Type B pancreatic cell (in vitro differentiated cells): ENCODE data around the gene RASSF7. TPM values are rescaled to one million over a fixed set of nuclear protein-coding genes. Genes with fewer than 3 reads are reported as not detected.

ENCODE experiments used
- DNase-seq: peaks from one replicate; pipeline ENCODE4 v3.0.0; 2021; ENCODE audit warnings: mixed read lengths; ENCODE audit not compliant: unreplicated experiment; ENCODE audit errors: extremely low spot score
- H3K27ac Mint-ChIP-seq: 2 replicates; pipeline ENCODE4 v1.8.0; 2021; ENCODE audit warnings: mild to moderate bottlenecking, mixed read lengths
- H3K27me3 Mint-ChIP-seq: 2 replicates; pipeline ENCODE4 v1.8.0; 2021; ENCODE audit warnings: mixed read lengths
- H3K36me3 Mint-ChIP-seq: 2 replicates; pipeline ENCODE4 v1.8.0; 2021; ENCODE audit warnings: mixed read lengths
- H3K4me1 Mint-ChIP-seq: one replicate; pipeline ENCODE4 v1.8.0; 2021; ENCODE audit warnings: mixed read lengths; ENCODE audit not compliant: unreplicated experiment
- H3K4me3 Mint-ChIP-seq: 2 replicates; pipeline ENCODE4 v1.8.0; 2021; ENCODE audit warnings: mild to moderate bottlenecking, mixed read lengths
- H3K9me3 Mint-ChIP-seq: 2 replicates; pipeline ENCODE4 v1.8.0; 2021; ENCODE audit warnings: mixed read lengths
- total RNA-seq: library from RNA; stranded (reverse); gene quantifications from 2 replicates; pipeline ENCODE4 v1.2.1, GENCODE V29; 2021; ENCODE audit warnings: low replicate concordance
- TF ChIP-seq, protein P1 (sequence below): fragments of 200-600 bp; sonication (generic); conservative IDR thresholded peaks from 2 replicates; pipeline ENCODE4 v1.5.0; 2021; ENCODE audit warnings: antibody characterized with exemption, mild to moderate bottlenecking

The RASSF7 gene
- total RNA-seq, 1 donor from 2014 or later: 35.7 TPM

DNA sequence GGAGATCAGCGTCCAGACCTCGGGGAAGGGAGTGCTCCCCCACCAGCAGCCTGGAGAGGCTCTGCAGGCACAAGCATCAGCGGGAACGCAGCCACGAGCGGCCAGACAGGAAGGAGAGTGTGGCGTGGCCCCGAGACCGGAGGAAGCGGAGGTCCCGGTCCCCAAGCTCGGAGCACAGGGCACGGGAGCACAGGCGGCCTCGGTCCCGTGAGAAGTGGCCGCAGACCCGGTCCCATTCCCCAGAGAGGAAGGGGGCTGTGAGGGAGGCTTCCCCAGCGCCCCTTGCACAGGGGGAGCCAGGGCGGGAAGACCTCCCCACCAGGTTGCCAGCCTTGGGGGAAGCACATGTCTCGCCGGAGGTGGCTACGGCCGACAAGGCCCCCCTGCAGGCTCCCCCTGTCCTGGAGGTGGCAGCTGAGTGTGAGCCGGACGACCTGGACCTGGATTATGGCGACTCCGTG is 48.1 kb downstream of the RASSF7 start:
- H3K4me1 Mint-ChIP-seq: no peaks in the 10 kb centered on the region
- no peak overlapping the region for H3K27ac Mint-ChIP-seq
- H3K27me3 Mint-ChIP-seq: no peaks in the 10 kb centered on the region
- peaks cover 9% of the 10 kb centered on the region for H3K36me3 Mint-ChIP-seq
- DNase-seq: peak; percentile 67
- H3K9me3 Mint-ChIP-seq: no peaks in the 10 kb centered on the region
- H3K4me3 Mint-ChIP-seq: no peak overlapping the region
- TF ChIP-seq, protein P1, sequence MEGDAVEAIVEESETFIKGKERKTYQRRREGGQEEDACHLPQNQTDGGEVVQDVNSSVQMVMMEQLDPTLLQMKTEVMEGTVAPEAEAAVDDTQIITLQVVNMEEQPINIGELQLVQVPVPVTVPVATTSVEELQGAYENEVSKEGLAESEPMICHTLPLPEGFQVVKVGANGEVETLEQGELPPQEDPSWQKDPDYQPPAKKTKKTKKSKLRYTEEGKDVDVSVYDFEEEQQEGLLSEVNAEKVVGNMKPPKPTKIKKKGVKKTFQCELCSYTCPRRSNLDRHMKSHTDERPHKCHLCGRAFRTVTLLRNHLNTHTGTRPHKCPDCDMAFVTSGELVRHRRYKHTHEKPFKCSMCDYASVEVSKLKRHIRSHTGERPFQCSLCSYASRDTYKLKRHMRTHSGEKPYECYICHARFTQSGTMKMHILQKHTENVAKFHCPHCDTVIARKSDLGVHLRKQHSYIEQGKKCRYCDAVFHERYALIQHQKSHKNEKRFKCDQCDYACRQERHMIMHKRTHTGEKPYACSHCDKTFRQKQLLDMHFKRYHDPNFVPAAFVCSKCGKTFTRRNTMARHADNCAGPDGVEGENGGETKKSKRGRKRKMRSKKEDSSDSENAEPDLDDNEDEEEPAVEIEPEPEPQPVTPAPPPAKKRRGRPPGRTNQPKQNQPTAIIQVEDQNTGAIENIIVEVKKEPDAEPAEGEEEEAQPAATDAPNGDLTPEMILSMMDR: no peak

GRCh38 chr11:609341-609811 is 48.6 kb downstream of the RASSF7 start:
- no peaks in the 10 kb centered on the region for H3K27me3 Mint-ChIP-seq
- no peak overlapping the region for H3K4me3 Mint-ChIP-seq
- peak; percentile 63 for DNase-seq
- no peaks in the 10 kb centered on the region for H3K9me3 Mint-ChIP-seq
- no peak overlapping the region for H3K27ac Mint-ChIP-seq
- peaks cover 9% of the 10 kb centered on the region for H3K36me3 Mint-ChIP-seq
- TF ChIP-seq, protein P1: no peak
- no peaks in the 10 kb centered on the region for H3K4me1 Mint-ChIP-seq

DNA sequence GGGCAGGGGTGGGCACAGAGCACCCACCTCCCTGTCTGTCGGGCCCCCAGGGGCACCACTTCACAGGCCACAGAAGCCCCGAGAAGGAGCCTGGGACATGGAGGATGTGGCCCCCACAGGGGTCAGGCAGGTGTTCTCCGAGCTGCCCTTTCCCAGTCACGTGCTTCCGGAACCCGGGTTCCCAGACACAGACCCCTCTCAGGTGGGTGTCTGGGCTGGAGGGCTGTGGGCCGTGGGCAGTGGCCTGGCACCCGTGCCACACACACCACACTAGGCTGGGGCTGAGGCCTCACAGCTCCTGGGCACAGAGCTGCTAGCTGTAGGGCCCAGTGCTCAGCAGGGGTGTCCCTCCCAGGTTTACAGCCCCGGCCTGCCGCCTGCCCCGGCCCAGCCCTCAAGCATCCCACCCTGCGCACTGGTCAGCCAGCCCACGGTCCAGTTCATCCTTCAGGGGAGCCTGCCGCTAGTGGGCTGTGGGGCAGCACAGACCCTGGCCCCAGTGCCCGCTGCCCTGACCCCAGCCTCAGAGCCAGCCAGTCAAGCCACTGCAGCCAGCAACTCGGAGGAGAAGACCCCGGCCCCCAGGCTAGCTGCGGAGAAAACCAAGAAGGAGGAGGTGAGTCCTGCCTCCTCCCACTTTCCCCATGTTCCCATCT is 49.5 kb downstream of the RASSF7 start:
- H3K4me1 Mint-ChIP-seq: no peaks in the 10 kb centered on the region
- peaks cover 5% of the 10 kb centered on the region for H3K36me3 Mint-ChIP-seq
- H3K27me3 Mint-ChIP-seq: no peaks in the 10 kb centered on the region
- no peaks in the 10 kb centered on the region for H3K9me3 Mint-ChIP-seq
- H3K4me3 Mint-ChIP-seq: no peak overlapping the region
- no peak overlapping the region for H3K27ac Mint-ChIP-seq
- peak; percentile 62 for DNase-seq
- TF ChIP-seq, protein P1: no peak

GRCh38 chr11:611001-611996 is 50.5 kb downstream of the RASSF7 start:
- TF ChIP-seq, protein P1: no peak
- Mint-ChIP-seq H3K9me3 (no peaks in the 10 kb centered on the region), H3K4me1 (peaks cover 4% of the 10 kb centered on the region), H3K27me3 (no peaks in the 10 kb centered on the region), H3K4me3 (no peak overlapping the region), H3K36me3 (peaks cover 5% of the 10 kb centered on the region), H3K27ac (no peak overlapping the region)
- no peak for DNase-seq

GRCh38 chr11:612201-612960 is 51.6 kb downstream of the RASSF7 start:
- DNase-seq: no peak
- H3K4me3 Mint-ChIP-seq: peak overlapping the region; percentile 78

More at GRCh38 chr11:612201-612960, 51.6 kb downstream of the RASSF7 start:
- H3K9me3 Mint-ChIP-seq: no peaks in the 10 kb centered on the region
- H3K36me3 Mint-ChIP-seq: peaks cover 5% of the 10 kb centered on the region
- TF ChIP-seq, protein P1: peak; percentile 46
- peak overlapping the region; percentile 82 for H3K27ac Mint-ChIP-seq
- H3K4me1 Mint-ChIP-seq: peaks cover 4% of the 10 kb centered on the region
- H3K27me3 Mint-ChIP-seq: no peaks in the 10 kb centered on the region
